Neural cell (in vitro differentiated cells): ENCODE data around the gene AFF3.

Source experiments
- EZH2 ChIP-seq: fragments of 200-600, 300-800 bp; shearing (Covaris generic), sonication (generic); IDR thresholded peaks from 2 replicates; pipeline ENCODE4 v1.6.1; 2014; ENCODE audit warnings: antibody characterized with exemption, low read length, borderline replicate concordance, mild to moderate bottlenecking; ENCODE audit not compliant: insufficient read depth, poor library complexity, severe bottlenecking
- MXI1 ChIP-seq: fragments of 450-650 bp; conservative IDR thresholded peaks from 2 replicates; pipeline ENCODE4 v1.6.1; 2014; ENCODE audit warnings: antibody characterized with exemption, mild to moderate bottlenecking; ENCODE audit not compliant: poor library complexity, severe bottlenecking
- RAD21 ChIP-seq: fragments of 450-650 bp; conservative IDR thresholded peaks from 2 replicates; pipeline ENCODE4 v1.6.1; 2014; ENCODE audit warnings: antibody characterized with exemption, mild to moderate bottlenecking, moderate library complexity
- TAF1 ChIP-seq: IDR thresholded peaks from 2 replicates; pipeline ENCODE4 v1.6.1; 2012; ENCODE audit warnings: low read depth
- TF ChIP-seq, protein P1 (sequence below): fragments of 450-650 bp; IDR thresholded peaks from 2 replicates; pipeline ENCODE4 v1.5.1; 2014; ENCODE audit warnings: antibody characterized with exemption, mild to moderate bottlenecking, moderate library complexity; ENCODE audit not compliant: poor library complexity, severe bottlenecking
- TF ChIP-seq, protein P2 (sequence below): IDR thresholded peaks from 2 replicates; pipeline ENCODE4 v1.6.1; 2012; ENCODE audit warnings: borderline replicate concordance

DNA sequence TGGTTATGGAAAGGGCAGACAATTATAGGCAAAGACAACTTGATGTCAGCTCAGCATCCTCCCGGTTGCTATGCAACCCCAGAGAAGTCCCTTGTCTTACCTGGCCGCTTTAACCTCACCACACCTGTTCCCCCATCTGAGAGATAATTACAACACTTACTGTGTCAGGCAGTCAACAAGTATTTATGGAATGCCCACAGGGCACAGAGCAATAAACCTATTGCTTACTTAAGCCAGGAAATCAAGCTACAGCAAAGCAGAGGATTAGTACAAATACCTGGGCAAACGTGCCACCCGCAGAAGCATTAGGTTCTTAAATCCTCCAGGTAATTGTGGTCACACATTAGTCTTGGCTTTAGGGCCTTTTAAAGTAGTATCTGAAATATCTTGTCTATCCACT is 332.2 kb downstream of the AFF3 start:
- TF ChIP-seq, protein P1, sequence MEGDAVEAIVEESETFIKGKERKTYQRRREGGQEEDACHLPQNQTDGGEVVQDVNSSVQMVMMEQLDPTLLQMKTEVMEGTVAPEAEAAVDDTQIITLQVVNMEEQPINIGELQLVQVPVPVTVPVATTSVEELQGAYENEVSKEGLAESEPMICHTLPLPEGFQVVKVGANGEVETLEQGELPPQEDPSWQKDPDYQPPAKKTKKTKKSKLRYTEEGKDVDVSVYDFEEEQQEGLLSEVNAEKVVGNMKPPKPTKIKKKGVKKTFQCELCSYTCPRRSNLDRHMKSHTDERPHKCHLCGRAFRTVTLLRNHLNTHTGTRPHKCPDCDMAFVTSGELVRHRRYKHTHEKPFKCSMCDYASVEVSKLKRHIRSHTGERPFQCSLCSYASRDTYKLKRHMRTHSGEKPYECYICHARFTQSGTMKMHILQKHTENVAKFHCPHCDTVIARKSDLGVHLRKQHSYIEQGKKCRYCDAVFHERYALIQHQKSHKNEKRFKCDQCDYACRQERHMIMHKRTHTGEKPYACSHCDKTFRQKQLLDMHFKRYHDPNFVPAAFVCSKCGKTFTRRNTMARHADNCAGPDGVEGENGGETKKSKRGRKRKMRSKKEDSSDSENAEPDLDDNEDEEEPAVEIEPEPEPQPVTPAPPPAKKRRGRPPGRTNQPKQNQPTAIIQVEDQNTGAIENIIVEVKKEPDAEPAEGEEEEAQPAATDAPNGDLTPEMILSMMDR: no peak
- TF ChIP-seq, protein P2, sequence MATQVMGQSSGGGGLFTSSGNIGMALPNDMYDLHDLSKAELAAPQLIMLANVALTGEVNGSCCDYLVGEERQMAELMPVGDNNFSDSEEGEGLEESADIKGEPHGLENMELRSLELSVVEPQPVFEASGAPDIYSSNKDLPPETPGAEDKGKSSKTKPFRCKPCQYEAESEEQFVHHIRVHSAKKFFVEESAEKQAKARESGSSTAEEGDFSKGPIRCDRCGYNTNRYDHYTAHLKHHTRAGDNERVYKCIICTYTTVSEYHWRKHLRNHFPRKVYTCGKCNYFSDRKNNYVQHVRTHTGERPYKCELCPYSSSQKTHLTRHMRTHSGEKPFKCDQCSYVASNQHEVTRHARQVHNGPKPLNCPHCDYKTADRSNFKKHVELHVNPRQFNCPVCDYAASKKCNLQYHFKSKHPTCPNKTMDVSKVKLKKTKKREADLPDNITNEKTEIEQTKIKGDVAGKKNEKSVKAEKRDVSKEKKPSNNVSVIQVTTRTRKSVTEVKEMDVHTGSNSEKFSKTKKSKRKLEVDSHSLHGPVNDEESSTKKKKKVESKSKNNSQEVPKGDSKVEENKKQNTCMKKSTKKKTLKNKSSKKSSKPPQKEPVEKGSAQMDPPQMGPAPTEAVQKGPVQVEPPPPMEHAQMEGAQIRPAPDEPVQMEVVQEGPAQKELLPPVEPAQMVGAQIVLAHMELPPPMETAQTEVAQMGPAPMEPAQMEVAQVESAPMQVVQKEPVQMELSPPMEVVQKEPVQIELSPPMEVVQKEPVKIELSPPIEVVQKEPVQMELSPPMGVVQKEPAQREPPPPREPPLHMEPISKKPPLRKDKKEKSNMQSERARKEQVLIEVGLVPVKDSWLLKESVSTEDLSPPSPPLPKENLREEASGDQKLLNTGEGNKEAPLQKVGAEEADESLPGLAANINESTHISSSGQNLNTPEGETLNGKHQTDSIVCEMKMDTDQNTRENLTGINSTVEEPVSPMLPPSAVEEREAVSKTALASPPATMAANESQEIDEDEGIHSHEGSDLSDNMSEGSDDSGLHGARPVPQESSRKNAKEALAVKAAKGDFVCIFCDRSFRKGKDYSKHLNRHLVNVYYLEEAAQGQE: no peak
- TF ChIP-seq EZH2 (no peak), MXI1 (no peak), RAD21 (no peak), TAF1 (no peak)
